HPDE6-E6E7 (cell line): ENCODE measurements around the gene ZNF576.
"Not testable (repeated sequence)": the region's sequence is repeated elsewhere in the genome, so short reads cannot be mapped to it uniquely, and the experiment has no call there.

Experiments used
- DNase-seq: peaks from one replicate; pipeline ENCODE4 v3.0.0; 2011; ENCODE audit warnings: missing footprints; ENCODE audit errors: extremely low spot score

ZNF576 gene, protein sequence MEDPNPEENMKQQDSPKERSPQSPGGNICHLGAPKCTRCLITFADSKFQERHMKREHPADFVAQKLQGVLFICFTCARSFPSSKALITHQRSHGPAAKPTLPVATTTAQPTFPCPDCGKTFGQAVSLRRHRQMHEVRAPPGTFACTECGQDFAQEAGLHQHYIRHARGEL

DNA sequence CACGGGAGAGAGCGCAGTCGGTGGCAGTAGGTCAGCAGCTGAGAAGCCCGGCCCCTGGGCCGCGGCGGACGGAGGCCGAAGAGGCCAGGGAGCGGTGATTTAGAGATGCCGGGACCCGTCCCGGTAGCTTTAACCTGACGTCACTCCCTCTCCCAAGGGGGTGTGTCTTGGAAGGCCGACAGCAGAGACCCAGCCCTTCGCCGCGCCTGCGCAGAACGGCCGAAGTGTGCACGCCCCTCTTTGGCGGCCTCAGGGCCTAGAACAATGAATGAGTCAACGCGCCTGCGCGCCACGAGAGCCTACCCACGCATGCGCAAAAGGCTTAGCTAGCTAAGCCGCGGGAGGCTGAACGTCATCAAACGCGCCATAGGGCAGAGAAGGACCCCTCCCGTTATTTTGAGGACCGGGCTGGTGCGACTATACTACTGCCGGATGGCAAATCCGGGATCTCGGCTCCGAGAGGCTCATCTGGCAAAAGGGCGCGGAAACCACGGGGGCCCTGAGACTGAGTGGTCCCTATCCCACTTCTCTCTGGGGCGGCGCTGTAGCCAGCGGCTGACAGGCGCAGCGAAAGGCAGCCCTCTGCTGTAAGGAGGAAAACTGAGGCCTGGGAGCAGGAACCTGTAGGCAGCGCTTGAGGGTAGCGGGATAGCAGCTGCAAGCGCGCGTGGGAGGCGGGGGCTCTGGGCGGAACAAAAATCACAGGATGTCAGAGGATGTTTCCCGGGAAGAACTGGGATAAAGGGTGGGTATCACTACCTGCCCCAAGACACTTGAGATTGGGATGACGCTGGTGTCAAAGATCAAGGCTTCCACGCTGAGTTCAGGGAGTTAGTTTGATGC, at the start of gene ZNF576, which contains the start of gene IRGQ:
Gene ZNF576 (plus strand): TSS at position 597 of the 843 bp plus-strand sequence. CDS start 514 bp downstream, outside the sequence.
Gene IRGQ (minus strand): TSS at position 136 of the 843 bp plus-strand sequence. CDS start 796 bp downstream, outside the sequence.
- peak; percentile 98 for DNase-seq

DNA sequence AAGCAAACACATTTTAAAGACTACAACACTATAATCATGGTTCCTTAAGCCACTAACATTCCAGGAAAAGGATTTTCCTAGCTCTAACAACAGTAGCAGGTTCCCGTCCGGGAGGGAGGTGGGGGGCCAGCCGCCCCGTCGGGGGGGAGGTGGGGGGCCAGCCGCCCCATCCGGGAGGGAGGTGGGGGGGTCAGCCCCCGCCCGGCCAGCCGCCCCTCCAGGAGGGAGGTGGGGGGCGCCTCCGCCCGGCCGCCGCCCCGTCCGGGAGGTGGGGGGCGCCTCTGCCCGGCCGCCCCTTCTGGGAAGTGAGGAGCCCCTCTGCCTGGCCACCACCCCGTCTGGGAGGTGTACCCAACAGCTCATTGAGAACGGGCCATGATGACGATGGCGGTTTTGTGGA, 48.5 kb upstream of the ZNF576 start:
- DNase-seq, result not testable (repeated sequence)

DNA sequence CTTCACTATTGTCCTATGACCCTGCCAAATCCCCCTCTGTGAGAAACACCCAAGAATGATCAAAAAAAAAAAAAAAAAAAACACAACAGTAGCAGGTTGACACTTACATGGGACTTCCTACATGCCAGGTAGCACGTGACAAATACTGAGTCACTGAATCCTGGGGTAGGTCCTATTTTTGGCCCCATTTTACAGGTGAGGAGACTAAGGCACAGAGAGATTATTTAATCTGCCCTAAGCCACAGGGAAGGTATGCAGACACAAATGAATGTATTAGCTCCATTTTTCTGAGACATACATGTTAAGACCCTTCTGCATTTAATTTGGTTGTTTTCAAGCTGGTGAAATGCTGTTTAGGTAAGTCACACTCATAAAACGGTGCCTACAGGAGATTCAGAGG, 47.7 kb upstream of the ZNF576 start:
- no peak for DNase-seq

DNA sequence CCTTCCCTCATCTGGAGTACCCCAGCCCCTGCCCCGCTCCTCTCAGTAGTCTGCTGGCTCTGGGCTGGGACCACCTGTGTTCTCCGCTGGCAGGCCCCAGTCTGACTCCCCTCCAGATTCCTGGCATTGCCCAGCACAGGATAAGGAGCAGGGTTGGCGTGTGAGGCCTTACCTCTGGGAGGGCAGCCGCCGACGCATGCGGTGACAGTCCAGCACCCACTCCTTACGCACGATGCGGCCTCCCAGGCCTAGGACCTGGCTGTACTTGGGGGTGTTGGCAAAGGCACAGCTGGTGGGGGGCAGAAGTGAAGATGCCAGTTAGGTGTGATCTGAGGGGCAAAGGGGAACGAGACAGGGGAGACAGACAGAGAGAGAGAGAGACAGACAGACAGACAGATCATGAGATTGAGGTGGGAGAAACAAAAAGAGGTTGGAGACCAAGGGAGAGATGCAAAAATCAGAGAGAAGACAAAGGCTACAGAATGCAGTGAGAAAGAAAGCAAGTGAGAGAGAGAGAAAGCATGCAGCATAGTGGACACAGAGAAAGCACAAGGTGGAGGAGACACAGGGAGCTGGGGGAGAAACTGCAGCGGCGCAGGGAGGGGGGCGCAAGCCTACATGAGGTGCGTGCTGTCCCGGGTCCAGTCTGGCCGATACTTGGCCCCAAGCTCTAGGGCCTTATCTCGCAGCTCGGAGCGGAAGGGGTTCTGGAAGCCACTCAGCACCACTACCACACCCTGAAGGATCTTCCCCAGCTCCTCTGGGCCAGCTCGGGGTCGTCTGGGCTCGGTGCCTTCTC, 44.8 kb upstream of the ZNF576 start:
- no peak for DNase-seq

DNA sequence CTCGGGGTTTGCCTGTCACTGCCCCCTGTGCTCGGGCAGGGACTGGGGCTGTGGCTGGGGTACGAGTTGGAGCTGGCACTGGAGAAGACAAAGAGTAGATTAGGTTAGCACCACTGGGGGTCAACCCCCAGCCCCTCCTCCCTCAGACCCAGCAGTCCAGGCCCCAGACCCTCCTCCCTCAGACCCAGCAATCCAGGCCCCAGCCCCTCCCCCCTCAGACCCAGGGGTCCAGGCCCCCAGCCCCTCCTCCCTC, 44.3 kb upstream of the ZNF576 start:
- no peak for DNase-seq

DNA sequence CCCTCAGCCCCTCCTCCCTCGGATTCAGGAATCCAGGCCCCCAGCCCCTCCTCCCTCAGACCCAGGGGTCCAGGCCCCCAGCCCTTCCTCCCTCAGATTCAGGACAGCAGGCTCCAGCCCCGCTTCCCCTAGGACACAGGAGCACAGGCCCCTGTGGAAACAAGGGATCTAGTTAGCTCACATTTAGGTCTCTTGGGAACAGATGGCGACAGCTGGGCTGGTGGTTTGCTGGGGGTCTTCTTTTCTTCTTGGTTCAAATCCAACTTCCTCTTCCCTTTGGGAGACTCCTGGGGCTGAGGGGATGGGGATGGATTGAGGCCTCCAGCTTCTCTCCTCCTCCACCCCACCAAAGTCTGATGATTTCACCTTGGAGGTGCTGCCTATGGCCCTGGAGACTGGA, 43.8 kb upstream of the ZNF576 start:
- DNase-seq, result no peak

DNA sequence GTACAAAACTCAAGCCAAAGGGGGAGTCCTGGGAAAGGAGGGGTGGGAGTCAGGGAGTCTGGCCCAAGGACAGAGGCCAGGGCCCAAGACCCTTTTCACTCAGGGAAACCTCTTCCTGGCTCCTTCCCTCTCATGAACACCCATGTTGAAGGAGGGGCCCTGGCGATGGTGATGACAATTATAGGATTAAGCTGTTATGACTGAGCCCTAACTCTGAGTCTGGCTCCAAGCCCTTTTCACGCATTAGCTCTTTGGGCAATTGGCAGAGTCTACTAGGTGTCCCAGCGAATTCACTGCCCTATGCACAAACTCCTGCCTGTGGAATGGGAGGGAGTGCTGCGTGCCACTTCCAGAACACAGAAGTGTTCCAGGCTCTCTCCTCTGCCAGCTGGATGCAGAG, 42.7 kb upstream of the ZNF576 start:
- DNase-seq, result no peak

DNA sequence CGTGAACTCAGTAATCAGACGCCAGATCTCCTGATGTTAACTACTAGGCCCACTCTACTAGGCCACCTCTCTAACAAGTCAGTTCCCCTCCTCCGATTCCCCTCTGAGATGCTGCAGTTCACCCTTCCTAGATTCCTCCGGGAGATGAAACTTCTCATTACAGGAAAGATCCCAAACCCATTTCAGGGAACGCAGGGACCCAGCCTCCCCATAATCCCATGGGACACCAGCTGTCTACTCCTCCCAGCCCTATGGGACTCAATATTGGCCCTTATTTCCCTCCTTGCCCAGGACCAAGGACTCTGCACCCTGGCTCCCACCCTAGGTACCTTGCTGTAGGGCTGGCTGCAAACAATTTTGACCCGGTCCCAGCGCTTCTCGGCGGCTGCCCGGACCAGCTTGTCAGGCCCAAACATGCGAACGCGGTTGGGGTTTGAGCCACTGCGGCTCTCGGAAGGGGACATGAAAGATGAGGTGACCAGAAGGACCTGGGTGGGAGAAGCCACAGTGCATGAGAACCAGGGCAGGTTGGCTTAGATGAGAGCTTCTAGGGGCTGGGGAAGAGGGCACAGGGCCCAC, 42.0 kb upstream of the ZNF576 start:
- DNase-seq, result no peak

DNA sequence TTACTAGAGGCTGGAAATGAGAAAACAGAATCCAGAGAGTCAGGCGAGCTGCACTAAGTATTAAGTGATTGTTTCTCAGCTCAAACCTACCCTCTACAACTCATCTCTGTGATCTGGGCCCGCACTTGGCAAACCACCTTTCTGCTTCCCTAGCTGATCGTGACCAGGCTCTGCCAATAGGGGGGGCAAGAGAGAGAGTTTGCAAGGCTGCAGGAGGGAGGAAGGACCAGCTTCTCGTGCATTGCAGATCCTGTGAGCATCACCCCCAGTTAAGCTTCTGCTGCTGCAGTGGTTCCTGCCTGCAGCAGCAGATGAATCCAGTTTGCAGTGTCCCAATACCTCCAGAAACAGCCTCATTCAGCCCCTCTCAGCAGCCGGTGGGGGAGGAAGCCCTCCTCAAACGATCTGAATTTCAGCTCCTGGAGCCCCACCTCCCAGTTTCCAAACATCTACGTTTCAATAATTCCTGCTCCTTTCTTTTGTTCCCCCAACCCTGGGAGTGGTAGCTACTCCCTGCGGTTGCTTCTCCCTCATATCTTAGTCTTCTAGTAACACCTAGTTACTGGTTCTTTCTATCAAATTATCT, 41.1 kb upstream of the ZNF576 start:
- DNase-seq, result peak; percentile 50

DNA sequence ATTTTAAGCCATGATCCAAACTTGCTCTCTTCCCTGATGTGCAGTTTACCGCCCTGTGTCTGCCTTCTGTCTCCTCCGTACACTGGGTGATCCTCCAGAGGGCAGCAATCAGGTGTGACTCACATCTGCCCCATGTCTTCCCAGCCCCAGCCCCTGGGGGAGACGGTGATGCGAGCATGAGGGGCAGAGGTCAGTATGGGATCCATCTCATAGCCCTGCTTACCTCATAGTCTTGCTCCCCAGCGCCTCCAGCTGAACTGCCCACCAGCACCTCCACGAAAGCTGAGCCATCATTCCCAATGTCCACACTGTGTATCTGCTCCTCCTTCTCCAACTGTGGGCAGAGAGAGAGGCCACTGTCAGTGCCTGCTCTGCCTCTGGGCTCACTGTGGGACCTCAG, 35.7 kb upstream of the ZNF576 start:
- DNase-seq, result no peak

DNA sequence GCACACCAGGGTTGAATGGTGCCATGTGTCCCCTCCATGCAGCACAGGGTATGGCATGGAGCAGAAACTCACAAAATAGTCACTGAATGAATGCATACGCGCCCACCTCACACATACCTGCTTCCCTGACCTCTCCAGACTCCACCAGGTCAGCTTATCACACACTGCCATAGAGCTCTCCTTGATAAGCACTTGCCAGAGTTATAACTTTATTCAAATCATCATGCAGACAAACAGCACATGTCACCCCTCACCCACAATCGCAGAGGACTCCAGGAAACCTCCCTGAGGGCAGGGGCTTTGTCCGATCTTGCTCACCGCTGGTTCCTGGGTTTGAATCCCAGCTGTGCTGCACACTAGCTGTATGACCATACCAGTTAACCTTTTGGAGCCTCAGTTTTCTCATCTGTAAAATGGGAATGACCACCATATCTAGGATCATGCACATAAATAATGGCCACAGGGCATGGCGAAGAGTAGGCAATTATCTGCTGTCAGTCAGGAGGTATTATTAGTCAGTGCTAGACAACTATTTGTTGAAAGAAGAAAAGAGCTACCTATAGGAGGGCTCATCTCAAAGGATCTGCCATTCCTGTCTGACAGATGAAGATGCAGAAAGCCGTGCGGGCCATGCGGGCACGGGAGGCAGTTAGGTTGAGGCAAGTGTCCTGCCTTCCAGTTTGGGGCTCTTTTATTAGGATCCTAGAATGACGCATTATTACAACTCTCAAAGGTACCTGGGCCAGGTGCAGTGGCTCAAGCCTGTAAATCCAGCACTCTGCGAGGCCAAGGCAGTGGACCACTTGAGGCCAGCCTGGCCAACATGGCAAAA, 35.0 kb upstream of the ZNF576 start:
- DNase-seq, result no peak

DNA sequence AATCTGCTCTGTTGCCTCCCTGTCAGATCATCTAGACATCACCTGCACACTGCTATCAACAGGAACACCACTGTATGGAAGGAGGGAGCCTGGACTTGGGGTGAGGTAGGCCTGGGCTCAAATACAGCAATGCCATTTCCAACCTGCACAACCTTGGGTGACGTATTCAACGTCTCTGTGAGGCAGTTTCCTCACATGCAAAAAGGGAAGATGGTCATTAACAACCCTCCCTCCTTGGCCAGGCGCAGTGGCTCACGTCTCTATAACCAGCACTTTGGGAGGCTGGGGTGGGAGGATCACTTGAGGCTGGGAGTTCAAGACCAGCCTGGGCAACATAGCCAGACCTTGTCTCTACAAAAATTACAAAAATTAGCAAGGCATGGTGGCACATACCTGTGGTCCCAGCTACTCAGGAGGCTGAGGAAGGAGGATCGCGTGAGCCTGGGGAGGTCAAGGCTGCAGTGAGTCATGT, 34.1 kb upstream of the ZNF576 start:
- DNase-seq, result no peak

DNA sequence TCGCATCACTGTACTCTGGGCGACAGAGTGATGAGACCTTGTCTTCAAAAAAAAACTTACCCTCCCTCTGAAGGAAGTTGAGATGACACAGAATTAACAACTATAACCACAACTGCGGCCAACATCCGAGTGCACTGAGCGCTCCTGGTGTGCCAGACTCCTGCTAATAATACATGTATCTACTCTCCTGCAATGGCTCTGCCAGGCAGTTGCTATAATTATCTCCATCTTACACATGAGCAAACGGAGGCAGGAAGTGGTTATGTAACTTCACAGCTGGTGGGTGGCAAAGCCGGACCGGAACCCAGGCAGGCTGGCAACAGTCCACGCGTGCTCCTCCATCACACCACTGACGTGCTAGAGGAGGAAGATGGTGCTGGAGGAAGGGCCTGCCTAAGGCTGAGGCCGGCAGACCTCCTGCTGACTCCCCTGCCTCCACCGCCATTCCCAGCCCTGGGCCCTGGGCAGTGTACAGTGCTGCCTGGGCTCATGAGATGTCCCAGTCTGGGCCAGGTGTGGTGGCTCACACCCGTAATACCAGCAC, 33.6 kb upstream of the ZNF576 start:
- DNase-seq, result no peak

DNA sequence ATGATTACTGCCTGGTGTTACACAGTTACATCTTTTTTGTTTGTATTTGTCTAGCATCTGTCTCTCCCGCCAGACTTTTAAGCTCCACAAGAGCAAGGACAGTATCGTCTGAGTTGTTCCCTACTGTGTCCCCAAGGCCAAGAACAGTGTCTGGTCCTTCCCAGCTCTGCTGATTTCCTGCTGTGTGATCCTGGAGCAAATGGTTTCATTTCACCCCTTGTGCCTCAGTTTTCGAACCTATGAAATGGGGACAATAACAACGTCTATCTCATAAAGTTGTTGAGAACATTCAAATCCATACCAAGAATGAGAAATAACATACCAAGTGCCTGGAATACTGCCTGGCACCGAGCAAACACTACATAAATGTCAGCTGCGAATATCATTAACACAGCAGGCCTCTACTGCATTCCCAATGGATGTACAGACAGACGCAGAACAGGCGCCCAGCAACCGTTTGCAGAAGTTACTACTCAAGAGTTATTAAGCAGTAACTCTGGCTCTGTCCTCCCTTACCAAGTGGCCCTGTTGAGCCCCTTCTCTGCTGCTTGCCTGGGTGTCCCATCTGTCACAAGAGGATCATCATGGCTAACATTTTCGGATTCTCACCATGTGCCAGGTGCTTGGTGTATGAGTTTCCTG, 32.5 kb upstream of the ZNF576 start:
- no peak for DNase-seq

DNA sequence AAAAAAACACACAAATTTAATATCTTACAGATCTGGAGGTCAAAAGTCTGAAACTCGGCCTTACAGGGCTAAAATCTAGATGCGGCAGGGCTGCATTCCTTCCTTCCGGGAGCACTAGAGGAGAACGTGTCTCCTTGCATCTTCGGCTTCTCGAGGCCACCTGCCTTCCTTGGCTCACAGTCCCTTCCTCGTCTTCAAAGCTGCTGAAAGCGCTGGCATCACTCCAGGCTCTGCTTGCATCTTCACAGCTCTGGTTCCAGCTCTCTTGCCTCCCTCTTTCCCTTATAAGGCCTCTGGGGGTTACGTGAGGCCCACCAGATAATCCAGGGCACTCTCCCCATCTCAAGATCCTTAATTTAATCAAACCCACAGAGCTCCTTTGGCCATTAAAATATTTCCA, 31.6 kb upstream of the ZNF576 start:
- DNase-seq, result no peak

DNA sequence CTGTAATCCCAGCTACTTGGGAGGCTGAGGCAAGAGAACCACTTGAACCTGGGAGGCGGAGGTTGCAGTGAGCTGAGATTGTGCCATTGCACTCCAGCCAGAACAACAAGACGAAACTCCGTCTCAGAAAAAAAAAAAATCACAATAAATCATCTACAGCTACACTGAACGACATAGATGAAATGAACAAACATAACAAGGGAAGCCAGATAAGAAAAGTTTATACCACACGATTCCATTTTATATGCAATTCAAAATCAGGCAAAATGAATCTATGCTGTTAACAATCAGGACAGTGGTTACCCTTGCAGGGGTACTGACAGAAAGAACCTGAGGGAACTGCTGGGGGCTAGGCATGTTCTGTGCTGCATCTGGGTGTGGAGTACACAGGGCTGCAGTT, 26.7 kb upstream of the ZNF576 start:
- no peak for DNase-seq

DNA sequence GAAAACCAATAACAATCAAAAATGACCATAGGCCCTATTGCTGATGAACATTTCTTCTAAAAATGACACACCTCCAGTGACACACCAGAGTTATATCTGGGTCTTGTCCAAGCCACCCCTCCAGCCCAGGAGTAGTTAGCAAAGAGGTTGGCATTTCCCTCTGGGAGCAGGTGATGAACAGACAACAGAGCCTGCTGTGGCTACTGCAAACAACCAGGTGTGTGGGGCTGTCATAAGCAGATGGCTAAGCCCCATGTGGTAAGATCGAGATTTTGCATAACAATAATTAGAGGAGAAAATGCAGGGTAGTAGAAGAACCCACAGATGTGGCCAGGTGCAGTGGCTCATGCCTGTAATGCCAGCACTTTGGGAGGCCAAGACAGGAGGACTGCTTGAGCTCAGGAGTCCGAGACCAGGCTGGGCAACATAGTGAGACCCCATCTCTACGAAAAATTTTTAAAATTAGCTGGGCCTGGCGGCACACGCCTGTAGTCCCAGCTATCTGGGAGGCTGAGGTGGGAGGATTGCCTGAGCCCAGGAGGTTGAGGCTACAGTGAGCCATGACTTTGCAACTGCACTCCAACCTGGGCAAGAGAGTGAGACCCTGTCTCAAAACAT, 26.1 kb upstream of the ZNF576 start:
- no peak for DNase-seq

DNA sequence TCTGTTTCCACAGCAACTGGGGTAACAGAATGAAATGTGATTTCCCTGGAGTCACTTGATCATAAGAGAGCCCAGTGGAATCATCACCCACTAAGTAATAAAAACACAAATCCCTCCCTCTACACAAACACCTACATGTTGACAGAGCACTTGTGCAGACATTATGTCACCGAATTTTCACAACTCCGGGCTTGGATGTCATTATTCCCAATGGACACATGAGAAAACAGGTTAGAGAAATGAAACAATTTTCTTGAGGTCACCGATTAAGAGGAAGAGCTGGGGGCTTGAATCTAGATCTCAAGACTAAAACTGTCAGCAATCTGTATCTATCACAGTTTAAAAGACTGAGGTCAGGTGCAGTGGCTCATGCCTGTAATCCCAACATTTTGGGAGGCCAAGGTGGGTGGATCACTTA, 24.2 kb upstream of the ZNF576 start:
- no peak for DNase-seq

DNA sequence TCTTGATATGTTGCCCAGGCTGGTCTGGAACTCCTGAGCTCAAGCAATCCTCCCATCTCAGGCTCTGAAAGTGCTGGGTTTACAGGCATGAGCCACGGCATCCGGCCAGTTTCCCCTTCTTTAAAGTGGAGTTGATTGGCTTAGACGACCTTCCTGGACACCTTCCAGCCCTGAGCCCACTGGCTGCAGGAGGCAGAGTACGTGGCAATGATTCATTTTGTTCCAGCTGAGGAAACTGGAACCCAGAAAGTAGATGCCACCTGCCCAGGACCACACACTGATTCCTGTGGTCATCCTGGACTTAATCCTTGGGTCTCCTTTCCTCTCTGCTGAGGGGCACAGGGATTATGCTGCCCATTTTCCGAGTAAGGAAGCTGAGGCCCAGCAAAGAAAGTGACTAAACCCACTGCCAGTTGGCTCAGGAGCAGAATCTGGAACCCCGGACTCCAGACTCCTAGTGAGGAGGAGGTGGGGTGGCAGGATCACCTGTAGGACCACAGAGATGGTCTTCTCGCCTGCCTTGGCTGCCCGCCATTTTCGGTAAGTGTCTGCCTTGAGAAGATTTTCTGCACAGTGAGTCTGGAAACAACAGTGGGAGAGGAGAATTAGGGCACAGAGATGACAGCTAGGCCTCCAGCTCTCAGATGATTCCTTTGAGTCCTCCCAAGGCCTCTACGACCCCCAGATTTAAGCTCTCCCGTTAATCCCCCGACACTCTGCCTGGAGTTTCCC, 21.8 kb upstream of the ZNF576 start:
- no peak for DNase-seq
